SK-N-SH treated with all-trans-retinoic acid at 6 μM for 48 hours (cell line): ENCODE data around the gene HRG.

ENCODE experiments used
- ATAC-seq: fragments of 200-7000 bp; cut with Tn5 transposase; 3 replicates; pipeline ENCODE4 v1.9.1; 2020; ENCODE audit warnings: mild to moderate bottlenecking, moderate library complexity
- ARNTL ChIP-seq: fragments of 450-650 bp; formaldehyde crosslinking; IDR thresholded peaks from 2 replicates; pipeline ENCODE4 v1.5.0; 2020; ENCODE audit warnings: low read depth, mild to moderate bottlenecking, moderate library complexity, borderline replicate concordance
- BACH2 ChIP-seq: fragments of 250-450 bp; sonication (Bioruptor Pico); IDR thresholded peaks from 2 replicates; pipeline ENCODE4 v1.9.0; 2021; ENCODE audit warnings: mild to moderate bottlenecking, borderline replicate concordance
- CREB5 ChIP-seq: fragments of 250-450 bp; sonication (Bioruptor Pico); IDR thresholded peaks from 2 replicates; pipeline ENCODE4 v1.5.1; 2020; ENCODE audit warnings: low read depth, mild to moderate bottlenecking, moderate library complexity
- CSDC2 ChIP-seq: fragments of 250-450 bp; sonication (Bioruptor Pico); IDR thresholded peaks from 2 replicates; pipeline ENCODE4 v1.5.0; 2020; ENCODE audit warnings: mild to moderate bottlenecking, moderate library complexity
- CSRNP3 ChIP-seq: fragments of 250-450 bp; sonication (Bioruptor Pico); IDR thresholded peaks from 2 replicates; pipeline ENCODE4 v1.5.1; 2021; ENCODE audit warnings: mild to moderate bottlenecking, moderate library complexity
- ESRRG ChIP-seq: fragments of 250-450 bp; sonication (Bioruptor Pico); IDR thresholded peaks from 2 replicates; pipeline ENCODE4 v1.6.1; 2021; ENCODE audit warnings: mild to moderate bottlenecking
- GLIS3 ChIP-seq: fragments of 250-450 bp; sonication (Bioruptor Pico); IDR thresholded peaks from 2 replicates; pipeline ENCODE4 v1.5.0; 2020; ENCODE audit warnings: mild to moderate bottlenecking, moderate library complexity
- ISL1 ChIP-seq: fragments of 250-450 bp; sonication (Bioruptor Pico); IDR thresholded peaks from 2 replicates; pipeline ENCODE4 v2.1.2; 2022; ENCODE audit warnings: mild to moderate bottlenecking, moderate library complexity
- OSR1 ChIP-seq: fragments of 250-450 bp; sonication (Bioruptor Pico); IDR thresholded peaks from 2 replicates; pipeline ENCODE4 v1.8.0; 2022; ENCODE audit warnings: moderate library complexity, mild to moderate bottlenecking, inconsistent platforms
- PPARA ChIP-seq: fragments of 250-450 bp; sonication (Bioruptor Pico); IDR thresholded peaks from 2 replicates; pipeline ENCODE4 v1.5.0; 2020; ENCODE audit warnings: mild to moderate bottlenecking, borderline replicate concordance
- TOX ChIP-seq: fragments of 250-450 bp; sonication (Bioruptor Pico); IDR thresholded peaks from 2 replicates; pipeline ENCODE4 v1.8.0; 2021; ENCODE audit warnings: mild to moderate bottlenecking, moderate library complexity, borderline replicate concordance
- ZC3H10 ChIP-seq: fragments of 250-450 bp; sonication (Bioruptor Pico); IDR thresholded peaks from 2 replicates; pipeline ENCODE4 v1.5.1; 2021; ENCODE audit warnings: mild to moderate bottlenecking, moderate library complexity
- ZFP3 ChIP-seq: fragments of 250-450 bp; sonication (Bioruptor Pico); IDR thresholded peaks from 2 replicates; pipeline ENCODE4 v1.5.0; 2020; ENCODE audit warnings: mild to moderate bottlenecking, moderate library complexity
- ZFP30 ChIP-seq: fragments of 450-650 bp; formaldehyde crosslinking; IDR thresholded peaks from 2 replicates; pipeline ENCODE4 v1.5.0; 2022; ENCODE audit warnings: mild to moderate bottlenecking, moderate library complexity
- ZNF565 ChIP-seq: fragments of 450-650 bp; formaldehyde crosslinking; conservative IDR thresholded peaks from 2 replicates; pipeline ENCODE4 v1.5.0; 2020; ENCODE audit warnings: low read depth, mild to moderate bottlenecking, moderate library complexity
- ZNF70 ChIP-seq: fragments of 450-650 bp; formaldehyde crosslinking; IDR thresholded peaks from 2 replicates; pipeline ENCODE4 v1.5.0; 2020; ENCODE audit warnings: mild to moderate bottlenecking, moderate library complexity

HRG gene

GRCh38 chr3:186722457-186722856 is 56.6 kb downstream of the HRG start:
- peak; percentile 66; the same call in 2 of the 3 replicates for ATAC-seq
- no peak for TF ChIP-seq CSDC2 (CRISPR knock-in tag)
- TF ChIP-seq, all 23 proteins: peak for 0

- TF ChIP-seq ZFP3 (CRISPR knock-in tag) = no peak
- no peak for TF ChIP-seq ZNF565 (CRISPR knock-in tag)
- no peak for TF ChIP-seq PPARA (CRISPR knock-in tag)
- no peak for TF ChIP-seq GLIS3 (CRISPR knock-in tag)
- TF ChIP-seq OSR1 = no peak
- no peak for TF ChIP-seq ZNF70
- no peak for TF ChIP-seq ISL1 (CRISPR knock-in tag)
- TF ChIP-seq ZFP30 = no peak
- TF ChIP-seq ZC3H10 (CRISPR knock-in tag) = no peak
- TF ChIP-seq BACH2 (CRISPR knock-in tag) = no peak
- TF ChIP-seq ESRRG (CRISPR knock-in tag) = no peak
- no peak for TF ChIP-seq CREB5 (CRISPR knock-in tag)
- no peak for TF ChIP-seq CSRNP3 (CRISPR knock-in tag)
- TF ChIP-seq ARNTL = no peak
- no peak for TF ChIP-seq TOX (CRISPR knock-in tag)
- no peak for ATAC-seq
These were observed 59.1 kb downstream of the HRG start for GRCh38 chr3:186724911-186725310.
